GM19438 (cell line): ENCODE results near the gene CHRDL1.

Experiments
- ATAC-seq: cut with Tn5 transposase; IDR thresholded peaks from one replicate; pipeline ENCODE4 v1.9.1; 2021; ENCODE audit warnings: low read depth; ENCODE audit not compliant: unreplicated experiment

Gene CHRDL1

DNA sequence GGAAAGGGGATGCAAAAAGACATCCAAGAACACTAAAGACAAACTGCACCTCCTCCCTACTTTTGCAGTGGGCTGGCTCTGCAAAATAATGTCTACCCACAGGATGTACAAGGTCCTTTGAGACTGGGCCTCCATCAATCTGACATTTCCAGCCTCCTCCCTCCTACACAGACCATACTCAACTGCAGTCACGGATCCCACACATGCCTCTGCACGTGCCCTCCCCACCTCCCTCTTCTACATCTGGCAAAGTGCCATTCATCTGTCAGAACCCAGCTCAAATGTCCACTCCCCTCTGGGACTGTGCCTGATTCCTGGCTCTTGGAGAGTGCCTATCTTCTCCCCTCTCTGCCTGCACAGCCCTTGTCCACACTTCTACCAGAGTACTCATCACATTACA, 50.3 kb downstream of the CHRDL1 start:
- no peak for ATAC-seq

DNA sequence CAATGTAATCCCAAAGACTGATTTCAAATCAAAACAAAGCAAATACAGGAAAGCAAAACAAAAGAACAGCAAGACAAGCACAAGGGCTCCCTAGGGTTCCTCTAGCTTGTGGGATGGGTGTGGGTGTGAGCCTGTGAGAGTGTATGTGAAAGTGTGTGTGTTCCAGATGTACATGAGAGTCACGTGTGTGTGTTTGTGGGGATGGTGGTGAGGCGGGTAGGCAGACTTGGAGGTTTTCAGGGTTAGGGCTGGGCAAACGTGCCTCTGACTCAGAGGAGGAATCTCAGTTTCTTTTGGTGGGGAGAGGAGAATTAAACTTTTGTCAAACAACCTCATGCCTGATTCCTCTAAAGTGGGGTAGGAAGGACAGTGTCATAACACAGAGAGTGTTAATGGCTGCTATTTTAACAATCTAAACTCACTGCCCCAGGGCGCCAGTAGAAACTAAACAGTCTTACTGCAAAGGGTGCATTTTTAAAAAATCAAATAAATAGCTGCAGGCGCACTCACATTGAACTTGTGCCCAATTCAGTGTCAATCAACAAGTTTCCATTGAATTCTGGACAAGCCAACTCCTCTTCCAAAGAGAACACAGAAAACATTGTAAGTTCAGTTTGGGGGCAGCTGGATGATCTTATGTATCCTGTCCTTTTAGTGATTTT, 51.8 kb downstream of the CHRDL1 start:
- peak; percentile 61 for ATAC-seq

DNA sequence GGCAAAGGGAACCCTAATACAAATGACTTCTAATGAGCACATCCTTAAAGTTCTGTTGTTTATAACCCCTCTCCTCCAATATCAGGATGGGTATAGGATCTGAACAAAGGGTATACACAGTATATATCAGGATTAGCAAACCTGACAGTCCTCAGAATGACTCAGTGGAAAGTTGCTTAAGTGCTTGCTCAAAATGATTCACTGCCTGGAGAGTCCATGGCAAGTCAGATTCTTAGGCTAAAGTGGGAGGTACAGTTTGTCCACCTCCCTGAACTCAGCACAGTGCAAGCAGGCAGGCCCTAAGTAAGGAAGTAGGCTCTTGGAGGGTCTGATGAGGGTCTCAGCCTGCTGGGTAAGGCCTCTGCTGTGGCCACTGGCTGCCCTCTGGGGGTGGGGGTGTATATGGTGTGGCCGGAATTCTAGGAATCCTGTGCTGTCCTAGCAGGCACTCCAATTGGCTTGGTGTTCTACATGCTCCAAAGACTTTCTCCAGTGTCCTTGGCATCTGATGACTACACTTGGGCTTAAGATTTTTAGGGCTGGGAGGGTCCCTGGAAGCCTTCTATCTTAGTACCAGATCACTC, 54.3 kb downstream of the CHRDL1 start:
- ATAC-seq: no peak

DNA sequence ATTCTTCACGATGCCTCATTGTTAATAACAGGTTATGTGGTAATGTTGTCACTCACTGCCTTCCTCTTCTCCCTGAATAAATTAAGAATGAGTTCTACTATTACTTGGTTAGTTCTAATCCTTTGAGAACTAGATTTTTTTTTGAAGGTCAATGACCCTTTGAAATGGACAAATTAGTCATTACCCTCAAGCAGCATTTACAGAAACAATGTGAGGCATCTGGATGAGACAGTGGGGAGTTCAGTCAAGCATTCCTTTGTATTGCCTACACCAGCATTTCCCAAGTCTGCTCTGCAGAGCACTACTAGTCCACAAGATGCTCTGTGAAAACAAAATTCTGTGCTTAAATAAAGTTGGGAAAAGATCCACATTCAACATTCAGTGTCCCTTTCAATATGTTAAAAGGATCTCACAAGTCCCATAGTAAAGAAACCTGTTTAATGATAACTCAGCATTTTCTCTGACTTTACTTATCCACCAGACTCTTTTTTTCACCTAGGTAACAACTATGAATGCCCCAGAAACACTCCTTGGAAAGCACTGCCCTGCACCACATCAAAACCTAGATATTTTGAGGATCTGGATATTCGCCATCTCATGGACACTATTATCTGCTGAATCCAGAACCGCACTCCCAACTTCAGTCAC, 60.6 kb downstream of the CHRDL1 start:
- ATAC-seq: no peak

DNA sequence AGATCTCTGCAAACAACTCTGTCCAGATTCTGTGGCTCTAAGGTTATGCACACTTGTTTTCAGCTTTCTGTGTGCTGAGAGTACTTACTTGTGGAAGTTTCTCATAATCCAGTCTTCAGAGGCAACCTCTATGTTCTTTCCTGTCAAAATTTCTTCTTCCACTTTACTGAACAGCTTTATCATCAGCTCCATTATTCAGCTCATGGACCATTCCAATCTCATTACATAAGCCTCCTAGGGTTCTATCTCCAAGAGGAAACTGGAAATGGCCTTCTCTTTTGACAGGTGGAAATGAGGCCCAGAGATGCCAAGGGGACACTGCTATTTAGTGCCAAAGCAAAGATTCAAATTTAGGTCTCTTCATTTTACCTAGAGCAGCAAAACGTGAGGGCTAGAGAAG, 61.3 kb downstream of the CHRDL1 start:
- no peak for ATAC-seq

DNA sequence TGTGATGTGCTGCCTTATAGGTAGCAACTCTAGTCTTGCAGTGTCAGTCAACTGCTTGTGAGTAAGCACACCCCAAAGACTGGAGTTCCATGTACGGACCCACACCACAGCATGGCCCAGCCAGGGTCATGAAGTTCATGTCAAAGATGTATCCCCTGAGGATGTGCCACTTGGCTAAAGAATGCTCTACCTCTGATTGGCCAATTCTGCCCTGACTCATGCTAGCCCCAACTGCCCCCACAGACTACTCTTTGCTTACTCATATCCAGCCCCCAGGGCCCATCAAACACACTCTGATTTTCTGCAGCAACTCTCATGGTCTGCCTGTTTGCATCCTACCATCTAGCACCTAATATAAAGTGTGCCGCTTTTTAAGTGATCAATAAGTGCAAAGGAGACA, 62.5 kb downstream of the CHRDL1 start:
- no peak for ATAC-seq

DNA sequence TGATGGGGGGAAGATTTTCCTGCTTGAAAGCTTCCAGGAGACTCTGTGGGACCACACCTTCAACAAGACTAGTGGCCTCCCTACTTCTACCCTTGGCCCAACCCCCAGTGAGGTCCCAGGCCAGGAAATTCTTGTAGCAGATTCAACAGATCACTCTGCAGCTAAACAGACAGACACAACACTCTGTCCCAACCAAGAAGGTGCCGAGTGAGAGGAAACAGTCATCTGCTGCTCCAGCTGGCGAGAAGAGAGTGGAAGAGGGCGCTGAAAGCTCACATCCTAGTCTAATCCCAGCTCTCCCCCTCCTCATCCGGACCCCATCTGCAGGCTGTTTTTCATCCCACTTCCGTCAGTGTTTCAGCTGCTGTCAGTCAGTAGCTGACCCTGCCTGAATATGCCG, 63.4 kb downstream of the CHRDL1 start:
- ATAC-seq: no peak

DNA sequence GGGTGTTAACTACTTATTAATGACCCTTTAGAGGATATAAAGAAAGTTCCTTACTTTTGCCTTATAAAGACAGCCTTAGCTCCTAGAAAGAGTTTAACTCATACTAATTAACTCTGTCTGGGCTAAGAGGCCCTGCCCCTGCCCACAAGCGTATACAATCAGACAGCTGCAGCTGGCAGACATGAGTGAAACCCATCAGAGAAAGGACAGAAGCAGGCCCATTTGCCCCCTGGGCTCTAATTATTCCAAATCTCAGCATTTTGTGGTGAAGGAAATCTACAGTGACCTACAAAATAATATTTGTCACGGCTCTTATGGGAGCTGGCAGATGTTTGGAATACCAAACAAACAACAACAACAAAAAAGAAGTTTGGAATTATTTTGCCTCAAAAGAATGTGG, 71.8 kb downstream of the CHRDL1 start:
- ATAC-seq: no peak

DNA sequence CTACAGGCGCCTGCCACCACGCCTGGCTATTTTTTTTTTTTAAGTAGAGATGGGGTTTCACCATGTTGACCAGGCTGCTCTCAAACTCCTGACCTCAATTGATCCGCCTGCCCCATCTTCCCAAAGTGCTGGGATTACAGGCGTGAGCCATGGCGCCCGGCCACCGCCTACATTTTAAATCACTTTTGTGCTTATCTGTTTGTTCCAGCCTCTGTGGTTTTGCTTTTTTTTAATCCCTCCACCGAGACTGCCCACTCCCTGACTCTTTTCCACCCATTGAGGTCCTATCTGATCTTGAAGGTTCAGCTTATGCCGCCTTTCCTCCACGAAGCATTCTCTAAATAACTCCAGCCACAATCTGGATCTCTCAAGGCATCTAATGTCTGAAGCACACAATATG, 73.5 kb downstream of the CHRDL1 start:
- ATAC-seq: no peak

DNA sequence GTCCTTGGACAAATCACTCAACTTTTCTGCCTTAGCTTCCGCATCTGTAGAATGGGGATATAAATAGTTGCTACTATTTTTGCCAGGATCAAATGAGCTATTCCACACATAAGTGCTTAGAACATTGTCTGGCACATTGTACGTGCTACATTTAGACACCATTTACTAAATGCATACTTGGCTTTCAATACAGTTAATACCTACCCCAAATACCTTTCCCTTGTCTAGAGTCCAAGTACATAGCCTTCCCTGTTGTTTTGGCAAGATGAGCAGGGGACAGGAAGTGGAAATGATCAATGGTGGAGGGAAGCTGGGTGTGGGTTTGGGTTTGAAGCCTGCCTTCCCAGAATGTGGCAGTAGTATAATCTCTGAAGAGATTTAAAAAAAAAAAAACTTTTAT, 82.0 kb downstream of the CHRDL1 start:
- no peak for ATAC-seq

DNA sequence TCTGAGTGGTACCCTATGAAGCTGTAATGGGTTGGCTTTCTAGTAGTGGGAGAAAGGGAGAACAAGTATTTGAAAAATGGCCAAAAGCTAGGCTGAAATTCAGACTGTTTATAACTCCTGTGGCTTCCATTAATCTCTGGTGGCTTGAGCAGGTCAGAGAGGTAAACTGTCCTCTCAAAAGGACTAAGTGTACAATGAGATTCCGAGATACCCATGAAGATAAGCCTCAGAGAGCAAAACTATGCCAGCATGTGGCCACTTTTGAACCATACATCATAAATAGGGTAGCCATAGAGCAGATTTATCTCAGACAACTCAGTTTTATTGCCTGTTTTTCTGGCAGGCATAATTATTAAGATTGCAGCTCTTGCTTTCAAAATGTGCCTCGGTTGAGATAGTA, 89.2 kb downstream of the CHRDL1 start:
- no peak for ATAC-seq

DNA sequence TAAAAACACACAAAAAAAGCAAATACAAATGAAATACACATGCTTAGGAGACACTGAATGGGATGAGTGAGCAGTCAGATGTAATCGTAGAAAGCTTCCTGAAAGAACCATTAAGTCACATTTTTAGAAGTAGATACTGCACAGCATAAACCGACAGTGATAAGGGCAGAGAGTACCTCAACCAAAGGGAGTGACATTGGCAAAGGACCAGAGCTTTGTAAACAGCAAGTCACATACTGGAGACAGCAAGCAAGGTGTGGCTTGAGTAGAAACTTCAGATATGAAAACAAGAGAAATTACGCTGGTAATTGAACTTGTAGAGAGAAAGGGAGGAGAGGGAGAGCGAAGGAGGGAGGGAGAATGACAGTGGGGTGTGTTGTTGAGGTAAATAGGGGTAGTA, 92.0 kb downstream of the CHRDL1 start:
- no peak for ATAC-seq

DNA sequence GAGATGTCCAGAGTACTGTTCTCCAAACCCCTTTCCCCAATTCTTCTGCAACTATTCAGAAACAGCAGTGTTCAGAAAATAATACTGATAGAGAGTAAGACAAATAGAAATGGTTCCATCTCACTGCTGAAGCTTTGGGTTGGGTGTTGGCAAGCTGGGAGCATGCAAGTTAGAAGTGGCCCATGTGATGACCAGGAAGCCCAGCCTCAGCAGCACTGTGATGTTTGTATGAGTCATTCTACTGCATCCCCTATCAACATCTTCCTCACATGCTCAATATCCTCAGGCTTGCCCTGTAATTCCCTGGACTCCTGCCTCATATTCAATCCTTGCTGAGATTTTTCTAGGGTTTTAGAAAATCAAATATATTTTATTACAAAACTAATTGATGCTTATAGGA, 96.5 kb downstream of the CHRDL1 start:
- ATAC-seq: peak; percentile 35

DNA sequence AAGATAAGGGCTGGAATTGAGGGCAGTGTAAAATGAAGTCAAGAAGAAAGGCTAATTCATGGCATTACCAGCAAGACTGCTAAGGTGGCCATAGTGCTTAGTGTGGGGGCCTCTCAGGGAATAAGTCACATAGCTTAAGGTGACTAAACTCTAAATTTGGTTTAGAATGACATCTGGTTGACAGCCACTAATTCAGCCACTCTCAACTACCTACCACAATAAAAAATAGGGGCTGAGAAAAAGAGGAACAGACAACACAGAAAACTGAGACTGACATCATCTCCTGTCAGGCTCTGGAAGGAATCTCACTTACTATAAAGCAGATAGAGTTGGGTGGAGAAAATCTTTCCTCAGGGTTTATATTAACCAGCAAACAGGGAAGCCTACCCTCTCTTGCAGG, 96.9 kb downstream of the CHRDL1 start:
- ATAC-seq: peak; percentile 86

DNA sequence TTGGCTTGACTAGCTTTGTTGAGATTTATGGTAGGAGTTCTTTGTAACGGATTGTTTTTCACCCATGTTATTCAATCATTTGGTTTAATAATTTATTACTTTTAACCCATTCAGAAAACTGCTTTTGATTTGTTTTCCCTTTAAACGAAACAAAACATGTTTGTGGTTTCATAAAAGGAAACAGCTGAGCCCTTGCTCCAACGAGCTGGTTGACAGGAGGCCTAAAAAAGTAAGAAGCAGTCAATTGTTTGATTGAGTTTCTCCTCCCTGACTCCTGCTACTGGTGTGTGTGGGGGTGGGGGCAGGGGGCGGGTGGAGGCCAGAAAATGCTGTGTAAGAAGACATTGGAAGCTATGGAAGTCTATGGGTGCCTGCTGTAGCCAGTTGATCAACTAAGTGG, 102.8 kb downstream of the CHRDL1 start:
- peak; percentile 57 for ATAC-seq

DNA sequence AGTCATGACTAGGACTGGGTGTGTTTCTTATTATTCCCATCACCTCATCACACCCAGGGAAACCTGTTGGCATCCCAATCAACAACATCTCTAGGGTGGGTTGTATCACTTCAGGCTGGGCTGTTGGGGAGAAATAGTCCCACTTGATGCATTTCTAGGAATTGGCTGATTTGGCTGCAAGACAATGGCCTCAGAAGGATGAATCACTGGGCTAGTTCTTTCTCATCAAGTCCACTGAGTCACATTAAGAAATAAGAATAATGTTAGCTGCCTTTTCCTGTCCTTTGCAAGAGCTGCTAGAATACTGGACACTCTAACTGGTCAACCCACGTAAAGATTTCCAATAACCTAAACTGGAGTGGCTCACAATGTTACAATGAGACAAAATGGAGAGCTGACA, 104.2 kb downstream of the CHRDL1 start:
- ATAC-seq: no peak

DNA sequence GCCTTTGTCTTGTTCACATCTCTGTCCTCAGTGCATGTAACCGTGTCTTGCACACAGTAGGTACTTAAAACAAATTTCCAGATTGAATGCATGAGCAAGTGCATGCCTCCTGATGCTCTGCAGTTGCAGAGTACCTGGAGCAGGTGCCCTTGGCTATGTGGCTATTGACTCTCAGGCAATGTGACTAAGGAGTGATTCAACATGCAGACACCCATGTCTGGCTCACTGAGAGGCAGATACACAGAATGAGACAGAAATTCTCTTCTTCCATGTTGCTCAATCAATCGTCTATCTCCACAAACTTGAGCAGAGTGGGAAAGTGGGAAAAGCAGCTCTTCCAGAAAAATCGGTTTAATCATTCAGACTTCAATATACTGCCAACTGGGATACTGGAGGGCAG, 111.0 kb downstream of the CHRDL1 start:
- no peak for ATAC-seq

DNA sequence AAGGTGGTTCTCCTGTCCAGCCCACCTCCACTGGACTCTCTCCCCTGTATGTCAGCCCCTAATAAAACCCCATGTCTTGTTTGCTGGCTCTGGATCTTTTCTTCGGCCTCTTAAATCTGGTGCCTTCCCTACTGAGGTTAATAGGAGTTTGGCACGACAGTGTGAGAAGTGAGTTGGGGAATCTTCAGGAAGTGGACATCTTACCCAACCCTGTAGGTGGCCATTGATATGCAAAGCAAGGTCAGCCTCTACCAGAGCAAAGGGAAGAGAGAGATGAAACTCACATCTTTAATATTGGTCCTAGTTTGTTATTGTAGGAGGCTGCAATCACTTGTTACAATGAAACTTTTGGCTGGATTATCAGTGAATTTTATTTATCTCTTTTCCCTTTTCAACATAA, 111.7 kb downstream of the CHRDL1 start:
- ATAC-seq: no peak

DNA sequence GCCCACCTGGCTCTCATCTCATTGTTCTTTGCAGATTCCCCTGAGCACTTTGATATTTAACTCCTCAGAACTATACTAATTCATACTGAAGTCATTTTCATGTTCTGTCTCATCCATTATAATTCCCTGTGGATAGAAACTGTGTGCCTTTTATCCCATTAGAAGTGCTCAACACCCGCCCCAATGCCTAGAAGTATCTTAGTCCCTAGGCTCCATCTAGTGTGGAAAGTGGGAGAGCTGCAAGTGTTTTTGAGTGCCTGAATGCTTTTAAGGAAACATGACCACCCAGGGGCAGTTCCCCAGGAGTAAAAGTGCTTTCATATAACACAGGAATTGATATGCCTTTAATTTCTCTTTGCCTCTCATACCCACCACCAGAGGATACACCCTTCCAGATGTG, 117.0 kb downstream of the CHRDL1 start:
- no peak for ATAC-seq

DNA sequence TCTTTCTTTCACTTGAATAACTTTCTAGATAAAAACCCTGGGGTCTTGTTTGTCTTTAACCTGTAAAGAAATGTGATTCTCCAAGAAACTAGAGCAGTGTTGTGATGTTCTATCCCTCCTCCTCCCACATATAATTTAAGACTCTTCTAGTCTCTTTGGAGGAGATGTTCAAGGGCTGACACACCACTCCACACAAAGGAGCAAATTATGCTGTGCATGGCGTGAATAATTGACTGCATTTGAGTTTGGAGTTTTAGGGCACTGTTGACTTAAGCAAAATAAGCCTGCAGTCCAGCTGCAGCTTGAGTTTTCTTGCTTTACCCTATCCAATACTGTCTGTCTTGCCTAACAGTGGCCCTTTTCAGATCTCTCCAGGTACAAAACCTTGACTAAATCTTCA, 119.7 kb downstream of the CHRDL1 start:
- ATAC-seq: no peak

DNA sequence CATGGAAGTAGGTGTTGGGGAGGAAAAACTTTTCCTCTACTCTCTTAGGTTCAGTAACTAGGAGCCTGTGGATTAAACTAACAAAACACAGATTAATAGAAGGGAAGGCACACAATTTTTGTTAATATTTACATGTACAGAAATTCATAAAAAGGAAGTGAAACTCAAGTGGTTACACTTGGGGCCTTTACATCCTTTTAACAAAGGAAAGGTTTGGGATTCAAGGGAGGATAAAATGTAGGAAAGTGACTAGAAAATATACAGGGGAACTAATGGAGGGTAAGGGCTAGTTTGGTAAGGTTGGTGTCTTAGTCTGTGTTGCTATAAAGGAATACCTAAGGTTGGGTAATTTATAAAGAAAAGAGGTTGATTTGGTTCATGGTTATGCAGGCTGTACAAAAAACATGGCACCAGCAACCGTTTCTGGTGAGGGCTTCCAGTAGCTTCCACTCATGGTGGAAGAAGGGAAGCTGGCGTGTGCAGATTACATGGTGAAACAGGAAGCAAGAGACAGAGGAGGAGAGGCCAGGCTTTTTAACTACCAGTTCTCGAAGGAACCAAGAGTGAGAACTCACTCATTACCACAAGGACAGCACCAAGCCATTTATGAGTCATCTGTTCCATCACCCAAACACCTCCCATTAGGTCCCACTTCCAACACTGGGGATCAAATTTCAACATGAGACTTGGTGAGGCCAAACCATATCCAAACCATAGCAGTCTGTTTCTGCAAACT, 124.4 kb downstream of the CHRDL1 start:
- ATAC-seq: peak; percentile 97

DNA sequence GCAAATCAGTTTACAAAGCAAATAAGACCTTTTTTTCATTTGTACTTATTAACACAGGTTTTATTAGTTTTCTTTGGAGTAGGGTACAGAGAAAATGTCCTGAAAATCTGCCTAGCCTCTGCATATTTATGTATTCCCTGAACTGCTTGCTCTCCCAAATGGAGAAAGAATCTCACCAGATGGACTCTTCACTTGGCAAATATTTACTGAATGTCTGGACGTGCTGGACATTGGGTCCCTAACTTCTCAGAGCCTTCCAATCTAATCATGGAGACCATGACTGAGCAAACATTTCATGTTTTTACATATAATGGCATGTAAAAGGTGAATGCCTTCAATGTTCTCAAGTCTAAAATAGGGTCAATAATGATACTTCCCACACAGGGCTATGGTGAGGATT, 126.0 kb downstream of the CHRDL1 start:
- no peak for ATAC-seq
